ENCODE measurements around the gene HDAC9.

DNA sequence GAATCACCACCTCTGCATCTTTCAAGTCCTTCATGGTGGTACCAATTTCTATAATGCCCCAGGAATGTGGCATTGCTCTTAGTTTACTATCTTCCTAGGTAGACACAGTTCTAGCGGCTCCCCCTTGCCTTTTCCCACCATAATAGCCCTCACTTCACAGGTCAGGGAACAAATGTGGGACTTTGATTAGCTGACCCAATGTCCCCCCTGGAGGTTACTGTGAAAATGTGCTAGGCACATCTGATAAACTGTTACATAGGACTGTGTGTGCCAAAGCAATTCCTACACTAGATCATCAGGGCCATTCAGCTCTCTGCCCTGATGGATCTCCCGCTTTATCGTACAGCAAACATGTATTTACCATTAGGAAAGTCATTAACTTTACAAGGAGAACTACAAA is 527.9 kb downstream of the HDAC9 start:
- TF ChIP-seq, protein P1, sequence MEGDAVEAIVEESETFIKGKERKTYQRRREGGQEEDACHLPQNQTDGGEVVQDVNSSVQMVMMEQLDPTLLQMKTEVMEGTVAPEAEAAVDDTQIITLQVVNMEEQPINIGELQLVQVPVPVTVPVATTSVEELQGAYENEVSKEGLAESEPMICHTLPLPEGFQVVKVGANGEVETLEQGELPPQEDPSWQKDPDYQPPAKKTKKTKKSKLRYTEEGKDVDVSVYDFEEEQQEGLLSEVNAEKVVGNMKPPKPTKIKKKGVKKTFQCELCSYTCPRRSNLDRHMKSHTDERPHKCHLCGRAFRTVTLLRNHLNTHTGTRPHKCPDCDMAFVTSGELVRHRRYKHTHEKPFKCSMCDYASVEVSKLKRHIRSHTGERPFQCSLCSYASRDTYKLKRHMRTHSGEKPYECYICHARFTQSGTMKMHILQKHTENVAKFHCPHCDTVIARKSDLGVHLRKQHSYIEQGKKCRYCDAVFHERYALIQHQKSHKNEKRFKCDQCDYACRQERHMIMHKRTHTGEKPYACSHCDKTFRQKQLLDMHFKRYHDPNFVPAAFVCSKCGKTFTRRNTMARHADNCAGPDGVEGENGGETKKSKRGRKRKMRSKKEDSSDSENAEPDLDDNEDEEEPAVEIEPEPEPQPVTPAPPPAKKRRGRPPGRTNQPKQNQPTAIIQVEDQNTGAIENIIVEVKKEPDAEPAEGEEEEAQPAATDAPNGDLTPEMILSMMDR (conservative IDR thresholded peaks at IDR 0.05), result no peak
- no peak for TF ChIP-seq EZH2 (IDR thresholded peaks at IDR 0.05; ENCODE audit: low read depth)

Measured in PC-9 (cell line).